Esophagus muscularis mucosa (tissue), 4 donors: ENCODE measurements around the gene ZSWIM6. TPM values are rescaled to one million over a fixed set of nuclear protein-coding genes. Genes with fewer than 3 reads are reported as not detected.

Experiments
- DNase-seq: peaks from one replicate; pipeline ENCODE4 v3.0.0-alpha.2; 2017; ENCODE audit errors: extremely low spot score
- H3K27ac ChIP-seq, 4 donors: fragments of 200-600 bp; sonication (generic); replicated peaks in 1 of 4; 1 replicate in 3 of 4; 2 replicates in 1 of 4; pipeline ENCODE4 v1.5.1; 2016 to 2019; ENCODE audit warnings: mild to moderate bottlenecking in 1 of 4
- H3K27me3 ChIP-seq, 4 donors: fragments of 200-600 bp; sonication (generic); one replicate each; pipeline versions ENCODE4 v1.5.1 to v1.6.0; 2016 to 2019
- H3K36me3 ChIP-seq, 4 donors: fragments of 200-600 bp; sonication (generic); one replicate each; pipeline ENCODE4 v1.5.1; 2016 to 2019
- H3K4me1 ChIP-seq, 4 donors: fragments of 200-600 bp; sonication (generic); one replicate each; pipeline ENCODE4 v1.5.1; 2016 to 2019
- H3K4me3 ChIP-seq, 4 donors: fragments of 200-600 bp; sonication (generic); 1 replicate in 2 of 4; 2 replicates in 2 of 4; pipeline ENCODE4 v1.5.1; 2016 to 2019; ENCODE audit warnings: mild to moderate bottlenecking in 4 of 4, moderate library complexity in 1 of 4
- H3K9me3 ChIP-seq, 4 donors: fragments of 200-600 bp; sonication (generic); 1 replicate in 3 of 4; 2 replicates in 1 of 4; pipeline ENCODE4 v1.5.1; 2016 to 2019
- CTCF ChIP-seq, 3 experiments: fragments of 200-600 bp in 2 of 3; fragments of 450-650 bp in 1 of 3; sonication (generic) in 2 of 3; IDR thresholded peaks; one replicate each; pipeline ENCODE4 v1.5.1; 2017 to 2019; ENCODE audit warnings: antibody characterized with exemption in 3 of 3, mild to moderate bottlenecking in 2 of 3, moderate library complexity in 1 of 3
- EP300 ChIP-seq: sonication (generic); formaldehyde crosslinking; IDR thresholded peaks from one replicate; pipeline ENCODE4 v1.6.1; 2017; ENCODE audit warnings: antibody characterized with exemption
- POLR2A ChIP-seq: fragments of 450-650 bp; IDR thresholded peaks from one replicate; pipeline ENCODE4 v1.6.1; 2017; ENCODE audit warnings: antibody characterized with exemption, moderate library complexity, mild to moderate bottlenecking, low read depth
- POLR2AphosphoS5 ChIP-seq, 2 donors: sonication (generic); formaldehyde crosslinking; IDR thresholded peaks; one replicate each; pipeline ENCODE4 v1.6.1; 2017; ENCODE audit warnings: antibody characterized with exemption in 2 of 2
- WGBS: methylation state at CpG from one replicate; pipeline ENCODE4 v1.1.5; 2018; 5-methylcytosine and 5-hydroxymethylcytosine counted together
- intact Hi-C: fragments of 100-400 bp; cut with DNase I; formaldehyde crosslinking; loops from one replicate; pipeline ENCODE4 v1.15.1; 2023
- total RNA-seq, 4 donors: library from RNA; depleted of rRNA; stranded (reverse); fragments of >200 nt; gene quantifications; one replicate each; pipeline versions ENCODE4 v1.1.0 to v1.2.1, GENCODE V29; 2016

ZSWIM6 gene
- total RNA-seq, result 10 to 100 TPM; 10.2 to 16.4 (median 12.5) TPM

DNA sequence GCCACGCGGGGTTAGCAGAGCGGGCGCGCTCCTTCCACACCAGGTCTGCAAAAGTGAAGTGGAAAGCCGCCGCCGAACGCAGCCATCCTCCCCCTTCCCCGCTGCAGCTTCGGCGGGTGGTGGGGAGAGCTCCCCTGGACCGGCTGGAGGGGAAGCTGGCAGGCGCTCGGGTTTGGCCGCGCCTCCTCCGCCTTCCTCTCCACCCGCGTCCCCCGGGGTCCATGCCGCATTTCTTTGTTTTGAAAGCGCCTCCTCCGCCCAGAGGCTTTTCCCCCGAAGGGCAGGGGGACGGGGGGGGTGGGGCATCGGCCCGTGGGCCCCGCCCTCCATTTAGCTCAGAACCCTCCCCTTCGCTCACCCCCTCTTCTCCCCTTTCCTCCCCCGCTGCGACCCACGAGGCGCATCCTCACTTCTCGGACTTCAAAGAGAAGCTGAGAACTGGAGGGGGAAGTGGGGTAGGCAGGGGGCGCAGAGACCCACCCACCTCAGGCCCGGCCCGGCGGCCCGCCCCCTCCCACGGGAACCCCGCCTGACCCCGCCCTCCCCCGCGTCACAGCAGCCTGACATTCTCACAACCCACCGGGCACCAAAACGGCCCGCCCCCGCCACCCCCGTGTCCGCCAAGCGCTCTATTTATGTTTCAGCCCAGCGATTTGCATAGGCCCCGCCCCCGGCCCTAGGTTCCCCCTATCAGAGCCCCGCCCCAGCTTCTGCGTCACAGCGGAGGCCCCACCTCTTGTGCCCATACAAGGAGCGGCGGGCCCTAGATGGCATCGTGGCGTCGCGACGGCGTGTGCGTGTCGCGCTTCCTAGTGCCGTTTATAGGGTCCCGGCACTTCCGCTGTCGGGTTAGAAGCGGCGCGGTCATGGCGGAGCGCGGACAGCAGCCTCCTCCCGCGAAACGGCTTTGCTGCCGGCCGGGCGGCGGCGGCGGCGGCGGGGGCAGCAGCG, at the start of gene ZSWIM6:
TSS of gene ZSWIM6 (plus strand) at position 852 of the 951 bp plus-strand sequence. CDS start at position 867, 15 bp downstream.
- Histone ChIP-seq H3K4me3 (peak within 1 kb of the TSS; percentile 82 to 99 (median 88)), H3K9me3 (no peaks in the 10 kb centered on the region), H3K27me3 (no peaks in the 10 kb centered on the region), H3K36me3 (no peaks in the 10 kb centered on the region), H3K4me1 (peaks cover 16 to 52% (median 46%) of the 10 kb centered on the region in 4 donors), H3K27ac (peak within 1 kb of the TSS; percentile 97 to 98 (median 98))
- DNase-seq, result peak; percentile 100
- intact Hi-C loops, result loop anchor here (2.0 to 10.0 kb wide), 5 partner anchors 77 to 387 kb away; partner anchors contain the start of genes ERCC8, NDUFAF2 and SMIM15
- 0% methylated on average over 35 of the region's 91 CpGs for WGBS
- TF ChIP-seq POLR2AphosphoS5 (IDR thresholded peaks at IDR 0.05) (peak; percentile 100), EP300 (no peak), POLR2A (peak; percentile 87)

- Histone ChIP-seq H3K27me3 (no peaks in the 10 kb centered on the region), H3K4me1 (peaks cover 5 to 26% (median 22%) of the 10 kb centered on the region in 4 donors), H3K27ac (no peak overlapping the region), H3K36me3 (no peaks in the 10 kb centered on the region), H3K4me3 (no peak overlapping the region), H3K9me3 (no peaks in the 10 kb centered on the region)
- no peak for TF ChIP-seq CTCF (IDR thresholded peaks at IDR 0.05)
- no peak for TF ChIP-seq POLR2AphosphoS5 (IDR thresholded peaks at IDR 0.05)
- TF ChIP-seq EP300, result no peak
- no peak for TF ChIP-seq POLR2A
- WGBS, result 83% methylated on average over 3 of the region's 3 CpGs
- DNase-seq, result no peak
- intact Hi-C loops, result no loop called here
Observed at GRCh38 chr5:61283471-61283870, 48.6 kb upstream of the ZSWIM6 start.

GRCh38 chr5:61285531-61285930, 46.5 kb upstream of the ZSWIM6 start:
- Histone ChIP-seq H3K4me3 (no peak overlapping the region), H3K9me3 (no peaks in the 10 kb centered on the region), H3K4me1 (peaks cover 5 to 28% (median 23%) of the 10 kb centered on the region in 4 donors), H3K27me3 (no peaks in the 10 kb centered on the region), H3K27ac (no peak overlapping the region), H3K36me3 (no peaks in the 10 kb centered on the region)
- intact Hi-C loops, result no loop called here
- no peak for DNase-seq
- no peak for TF ChIP-seq CTCF (IDR thresholded peaks at IDR 0.05)
- TF ChIP-seq POLR2A, result no peak
- no peak for TF ChIP-seq EP300
- no peak for TF ChIP-seq POLR2AphosphoS5 (IDR thresholded peaks at IDR 0.05)

DNA sequence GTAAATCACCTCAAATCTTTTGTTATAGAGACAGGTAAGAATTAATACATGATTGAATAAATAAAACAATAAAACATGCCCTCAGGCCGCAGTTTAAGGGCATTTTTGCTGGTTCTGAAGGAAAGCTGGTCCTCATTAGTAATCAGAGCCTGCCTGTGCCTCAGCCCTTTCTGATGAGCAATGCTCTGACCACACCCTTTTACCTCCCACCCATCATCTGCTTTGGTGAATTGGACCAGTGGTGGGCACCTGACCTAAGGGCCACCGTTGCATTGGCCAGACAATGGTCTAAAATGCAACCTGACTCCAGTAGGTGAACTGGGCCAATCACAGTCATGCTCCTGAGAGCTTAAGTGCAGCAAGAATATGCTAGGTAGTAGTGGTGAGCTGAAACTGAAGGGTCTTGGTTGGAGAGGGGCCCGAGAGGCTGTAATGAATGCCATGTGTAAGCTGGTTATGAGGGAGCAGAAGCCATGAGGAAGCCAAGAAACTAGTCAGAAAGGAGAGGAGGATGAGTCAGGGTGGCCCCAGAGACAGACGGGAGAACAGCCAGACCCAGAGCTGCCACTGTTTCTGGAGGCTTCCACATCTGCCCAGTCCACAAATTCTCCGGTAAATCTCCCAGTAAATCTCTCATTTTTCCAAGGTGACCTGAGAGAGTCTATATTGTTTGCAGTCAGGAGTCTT, 45.5 kb upstream of the ZSWIM6 start:
- no peaks in the 10 kb centered on the region for H3K9me3 ChIP-seq
- H3K4me1 ChIP-seq, result peaks cover 0 to 31% (median 25%) of the 10 kb centered on the region in 4 donors
- no peak overlapping the region for H3K4me3 ChIP-seq
- intact Hi-C loops, result no loop called here
- DNase-seq, result no peak
- no peak overlapping the region for H3K27ac ChIP-seq
- no peaks in the 10 kb centered on the region for H3K27me3 ChIP-seq
- 77% methylated on average over 5 of the region's 5 CpGs for WGBS
- TF ChIP-seq CTCF (IDR thresholded peaks at IDR 0.05), result no peak
- TF ChIP-seq EP300, result no peak
- no peak for TF ChIP-seq POLR2AphosphoS5 (IDR thresholded peaks at IDR 0.05)
- no peak for TF ChIP-seq POLR2A
- H3K36me3 ChIP-seq, result no peaks in the 10 kb centered on the region

GRCh38 chr5:61287474-61287873, 44.6 kb upstream of the ZSWIM6 start:
- no peak for DNase-seq
- no peak overlapping the region for H3K4me3 ChIP-seq
- H3K4me1 ChIP-seq, result peaks cover 0 to 34% (median 25%) of the 10 kb centered on the region in 4 donors
- TF ChIP-seq POLR2A (no peak), EP300 (no peak), CTCF (IDR thresholded peaks at IDR 0.05) (no peak), POLR2AphosphoS5 (IDR thresholded peaks at IDR 0.05) (no peak)
- WGBS, result 87% methylated on average over 3 of the region's 3 CpGs
- H3K27me3 ChIP-seq, result no peaks in the 10 kb centered on the region
- no peaks in the 10 kb centered on the region for H3K9me3 ChIP-seq
- H3K36me3 ChIP-seq, result no peaks in the 10 kb centered on the region
- H3K27ac ChIP-seq, result no peak overlapping the region
- intact Hi-C loops, result no loop called here
